Lower leg skin (tissue), 4 donors: Measurements from ENCODE around the gene GPC3. TPM values are rescaled to one million over a fixed set of nuclear protein-coding genes. Genes with fewer than 3 reads are reported as not detected.

Experiments
- DNase-seq, 2 donors: peaks; one replicate each; pipeline ENCODE4 v3.0.0-alpha.2; 2019; ENCODE audit warnings: low spot score in 2 of 2
- H3K4me3 ChIP-seq: fragments of 200-600 bp; sonication (generic); 2 replicates; pipeline ENCODE4 v1.5.1; 2017; ENCODE audit warnings: mild to moderate bottlenecking, low read depth; ENCODE audit not compliant: poor library complexity, severe bottlenecking
- CTCF ChIP-seq, 3 donors: fragments of 450-650 bp; IDR thresholded peaks; one replicate each; pipeline ENCODE4 v1.5.1; 2016; ENCODE audit warnings: antibody characterized with exemption in 3 of 3, mild to moderate bottlenecking in 3 of 3, moderate library complexity in 2 of 3
- POLR2A ChIP-seq, 2 donors: fragments of 450-650 bp; IDR thresholded peaks; one replicate each; pipeline ENCODE4 v1.6.1; 2016 to 2017; ENCODE audit warnings: antibody characterized with exemption in 2 of 2, mild to moderate bottlenecking in 1 of 2, moderate library complexity in 1 of 2
- WGBS, 2 donors: methylation state at CpG; one replicate each; pipeline ENCODE4 v1.1.5; 2018; 5-methylcytosine and 5-hydroxymethylcytosine counted together
- intact Hi-C: fragments of 100-400 bp; cut with DNase I; formaldehyde crosslinking; loops from one replicate; pipeline ENCODE4 v1.15.0; 2023; ENCODE audit warnings: low total_unique reads
- total RNA-seq, 4 donors: library from RNA; depleted of rRNA; stranded (reverse); fragments of >200 nt; gene quantifications; one replicate each; pipeline ENCODE4 v1.1.0, GENCODE V29; 2016

The GPC3 gene
- total RNA-seq, 4 donors from 2014 or later, result 10.4 to 24.4 (median 14.7) TPM

GRCh38 chrX:133493366-133493765 lies 492.0 kb downstream of the GPC3 start:
- intact Hi-C loops, result no loop called here
- 72 to 88% methylated on average over 4 of the region's 4 CpGs for WGBS, 2 donors
- TF ChIP-seq CTCF (IDR thresholded peaks at IDR 0.05), result no peak
- H3K4me3 ChIP-seq, result no peak overlapping the region
- DNase-seq, result peak in 1 of 2 donors; percentile 62

GRCh38 chrX:133490955-133491354 lies 494.4 kb downstream of the GPC3 start:
- TF ChIP-seq POLR2A (IDR thresholded peaks at IDR 0.05), result no peak
- no peak for TF ChIP-seq CTCF (IDR thresholded peaks at IDR 0.05)
- intact Hi-C loops, result no loop called here
- no peak for DNase-seq
- H3K4me3 ChIP-seq, result no peak overlapping the region
- 57 to 72% methylated on average over 1 of the region's 1 CpG for WGBS, 2 donors
